ENCODE data around the gene TRHDE. TPM values are rescaled to one million over a fixed set of nuclear protein-coding genes. Genes with fewer than 3 reads are reported as not detected.
"Not testable (repeated sequence)": the region's sequence is repeated elsewhere in the genome, so short reads cannot be mapped to it uniquely, and the experiment has no call there.

TRHDE gene
- total RNA-seq, 4 donors from 2014 or later, result 0.05 to 0.81 (median 0.40) TPM

- WGBS, 2 donors, result 79 to 80% methylated on average over 3 of the region's 3 CpGs
- Histone ChIP-seq H3K36me3 (no peaks in the 10 kb centered on the region), H3K4me3 (replicated peaks in 1 of 3) (no peak overlapping the region), H3K27ac (no peak overlapping the region), H3K4me1 (no peaks in the 10 kb centered on the region), H3K27me3 (no peaks in the 10 kb centered on the region), H3K9me3 (no peaks in the 10 kb centered on the region)
- DNase-seq, result no peak
- intact Hi-C loops (cut with DNase I), result no loop called here
- TF ChIP-seq POLR2A (IDR thresholded peaks at IDR 0.05), result no peak
- TF ChIP-seq, protein P1, sequence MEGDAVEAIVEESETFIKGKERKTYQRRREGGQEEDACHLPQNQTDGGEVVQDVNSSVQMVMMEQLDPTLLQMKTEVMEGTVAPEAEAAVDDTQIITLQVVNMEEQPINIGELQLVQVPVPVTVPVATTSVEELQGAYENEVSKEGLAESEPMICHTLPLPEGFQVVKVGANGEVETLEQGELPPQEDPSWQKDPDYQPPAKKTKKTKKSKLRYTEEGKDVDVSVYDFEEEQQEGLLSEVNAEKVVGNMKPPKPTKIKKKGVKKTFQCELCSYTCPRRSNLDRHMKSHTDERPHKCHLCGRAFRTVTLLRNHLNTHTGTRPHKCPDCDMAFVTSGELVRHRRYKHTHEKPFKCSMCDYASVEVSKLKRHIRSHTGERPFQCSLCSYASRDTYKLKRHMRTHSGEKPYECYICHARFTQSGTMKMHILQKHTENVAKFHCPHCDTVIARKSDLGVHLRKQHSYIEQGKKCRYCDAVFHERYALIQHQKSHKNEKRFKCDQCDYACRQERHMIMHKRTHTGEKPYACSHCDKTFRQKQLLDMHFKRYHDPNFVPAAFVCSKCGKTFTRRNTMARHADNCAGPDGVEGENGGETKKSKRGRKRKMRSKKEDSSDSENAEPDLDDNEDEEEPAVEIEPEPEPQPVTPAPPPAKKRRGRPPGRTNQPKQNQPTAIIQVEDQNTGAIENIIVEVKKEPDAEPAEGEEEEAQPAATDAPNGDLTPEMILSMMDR (IDR thresholded peaks at IDR 0.05), result no peak
Observed at GRCh38 chr12:72622556-72622955, 350.4 kb downstream of the TRHDE start.

GRCh38 chr12:72631926-72632685, 359.9 kb downstream of the TRHDE start:
- TF ChIP-seq, protein P1 (IDR thresholded peaks at IDR 0.05), result no peak
- TF ChIP-seq POLR2A (IDR thresholded peaks at IDR 0.05), result no peak
- no peaks in the 10 kb centered on the region for H3K9me3 ChIP-seq
- DNase-seq, result no peak
- no peaks in the 10 kb centered on the region for H3K4me1 ChIP-seq
- 69 to 74% methylated on average over 4 of the region's 4 CpGs for WGBS, 2 donors
- no peaks in the 10 kb centered on the region for H3K27me3 ChIP-seq
- H3K36me3 ChIP-seq, result no peaks in the 10 kb centered on the region
- H3K27ac ChIP-seq, result no peak overlapping the region
- intact Hi-C loops (cut with DNase I), result no loop called here
- no peak overlapping the region for H3K4me3 ChIP-seq (replicated peaks in 1 of 3)

GRCh38 chr12:72642706-72643105, 370.5 kb downstream of the TRHDE start:
- Histone ChIP-seq H3K4me1 (no peaks in the 10 kb centered on the region), H3K27ac (no peak overlapping the region), H3K4me3 (replicated peaks in 1 of 3) (no peak overlapping the region), H3K36me3 (no peaks in the 10 kb centered on the region), H3K27me3 (no peaks in the 10 kb centered on the region), H3K9me3 (no peaks in the 10 kb centered on the region)
- DNase-seq, result no peak
- WGBS, 2 donors, result 86 to 93% methylated on average over 2 of the region's 2 CpGs
- TF ChIP-seq, protein P1 (IDR thresholded peaks at IDR 0.05), result no peak
- TF ChIP-seq POLR2A (IDR thresholded peaks at IDR 0.05), result no peak
- intact Hi-C loops (cut with DNase I), result no loop called here

GRCh38 chr12:72647139-72647538, 375.0 kb downstream of the TRHDE start:
- Histone ChIP-seq H3K36me3 (no peaks in the 10 kb centered on the region), H3K4me3 (replicated peaks in 1 of 3) (no peak overlapping the region), H3K27ac (no peak overlapping the region), H3K9me3 (no peaks in the 10 kb centered on the region), H3K4me1 (no peaks in the 10 kb centered on the region), H3K27me3 (no peaks in the 10 kb centered on the region)
- TF ChIP-seq, protein P1 (IDR thresholded peaks at IDR 0.05), result no peak
- no peak for TF ChIP-seq POLR2A (IDR thresholded peaks at IDR 0.05)
- intact Hi-C loops (cut with DNase I), result no loop called here
- DNase-seq, result no peak

DNA sequence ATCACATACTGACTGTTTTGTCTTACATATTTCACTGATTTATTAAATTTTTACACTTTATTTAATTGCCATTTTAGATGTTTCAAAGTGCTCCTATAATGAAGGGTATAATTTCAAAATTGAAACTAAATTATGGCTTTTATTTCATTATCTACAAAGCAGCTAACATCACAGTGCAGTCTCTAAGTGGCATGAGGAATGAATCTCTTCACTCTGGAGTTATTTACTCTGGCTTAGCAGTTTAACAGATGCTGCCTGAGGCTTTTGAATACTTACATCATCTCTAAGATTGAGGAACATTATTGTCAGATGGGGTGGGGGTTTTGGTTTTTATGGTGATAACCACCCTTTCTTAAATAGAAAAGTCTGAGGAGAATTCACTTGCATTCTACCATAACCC, 386.4 kb downstream of the TRHDE start:
- no peaks in the 10 kb centered on the region for H3K4me1 ChIP-seq
- intact Hi-C loops (cut with DNase I), result no loop called here
- TF ChIP-seq POLR2A (IDR thresholded peaks at IDR 0.05), result no peak
- H3K36me3 ChIP-seq, result no peaks in the 10 kb centered on the region
- no peaks in the 10 kb centered on the region for H3K9me3 ChIP-seq
- no peak for DNase-seq
- H3K27me3 ChIP-seq, result no peaks in the 10 kb centered on the region
- no peak overlapping the region for H3K27ac ChIP-seq
- H3K4me3 ChIP-seq (replicated peaks in 1 of 3), result no peak overlapping the region

DNA sequence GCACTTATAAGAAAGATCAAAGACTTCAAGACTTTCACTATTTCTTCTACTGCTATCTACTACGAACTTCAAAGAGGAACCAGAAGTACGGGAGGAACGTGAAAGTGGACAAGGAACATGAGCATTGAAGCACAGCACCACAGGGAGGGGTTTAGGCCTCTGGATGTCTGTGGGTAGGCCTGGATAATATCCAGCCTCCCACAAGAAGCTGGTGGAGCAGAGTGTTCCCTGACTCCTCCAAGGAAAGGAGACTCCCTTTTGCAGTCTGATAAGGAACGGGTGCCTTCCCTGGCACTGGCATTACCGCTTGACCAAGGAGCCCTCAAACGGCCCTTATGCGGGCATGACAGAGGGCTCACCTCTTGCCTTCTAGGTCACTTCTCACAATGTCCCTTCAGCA, 388.0 kb downstream of the TRHDE start:
- H3K27ac ChIP-seq; H3K4me1 ChIP-seq; H3K9me3 ChIP-seq; intact Hi-C loops (cut with DNase I); H3K27me3 ChIP-seq; DNase-seq; H3K4me3 ChIP-seq (replicated peaks in 1 of 3); H3K36me3 ChIP-seq: not testable (repeated sequence)
- WGBS, 2 donors, result 79 to 81% methylated on average over 7 of the region's 7 CpGs
